ENCODE data around the gene KCNJ2. TPM values are rescaled to one million over a fixed set of nuclear protein-coding genes. Genes with fewer than 3 reads are reported as not detected.

The KCNJ2 gene
- total RNA-seq, 1 experiment from 2014 or later: 1.6 TPM

DNA sequence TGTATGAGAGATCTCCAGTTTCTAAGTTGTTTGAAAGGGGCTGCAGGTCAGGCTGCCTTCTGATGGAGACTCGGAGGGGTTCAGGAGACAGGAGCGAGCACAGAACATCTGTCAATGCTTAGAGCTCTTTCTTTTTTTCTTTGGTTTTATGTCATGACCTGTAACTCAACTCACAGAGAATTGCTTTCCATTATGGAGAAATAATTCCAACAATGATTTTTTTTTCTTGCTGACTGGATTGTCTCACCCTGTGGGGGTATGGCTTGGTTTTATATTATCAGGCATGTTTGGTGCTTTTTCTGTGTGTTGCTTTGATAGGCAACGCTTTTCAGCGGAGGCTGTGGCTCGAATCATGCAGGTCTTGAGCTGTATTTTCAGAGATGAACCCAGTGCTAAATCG, 10.7 kb upstream of the KCNJ2 start:
- ChIA-PET CTCF (no interaction called here), POLR2A (no interaction called here)
- TF ChIP-seq EMX1 (CRISPR knock-in tag; IDR thresholded peaks at IDR 0.05) (no peak), KAT7 (CRISPR knock-in tag; IDR thresholded peaks at IDR 0.05; ENCODE audit: borderline replicate concordance) (no peak), SP1 (CRISPR knock-in tag; conservative IDR thresholded peaks at IDR 0.05) (no peak), ZNF317 (CRISPR knock-in tag; IDR thresholded peaks at IDR 0.05; ENCODE audit: borderline replicate concordance, low read depth) (no peak), FOXJ3 (CRISPR knock-in tag; IDR thresholded peaks at IDR 0.05; ENCODE audit: borderline replicate concordance) (no peak), ELF4 (CRISPR knock-in tag; IDR thresholded peaks at IDR 0.05; ENCODE audit: low read depth) (no peak), HMGA2 (CRISPR knock-in tag; IDR thresholded peaks at IDR 0.05) (no peak), NR3C1 (CRISPR knock-in tag; conservative IDR thresholded peaks at IDR 0.05; ENCODE audit: low read depth) (no peak), RELA (CRISPR knock-in tag; IDR thresholded peaks at IDR 0.05; ENCODE audit: borderline replicate concordance) (no peak), ZNF263 (CRISPR knock-in tag; IDR thresholded peaks at IDR 0.05; ENCODE audit: low read depth) (no peak), ZNF416 (CRISPR knock-in tag; IDR thresholded peaks at IDR 0.05) (no peak), IRF2 (CRISPR knock-in tag; IDR thresholded peaks at IDR 0.05; ENCODE audit: borderline replicate concordance, low read depth) (no peak)
- TF ChIP-seq, protein P1, sequence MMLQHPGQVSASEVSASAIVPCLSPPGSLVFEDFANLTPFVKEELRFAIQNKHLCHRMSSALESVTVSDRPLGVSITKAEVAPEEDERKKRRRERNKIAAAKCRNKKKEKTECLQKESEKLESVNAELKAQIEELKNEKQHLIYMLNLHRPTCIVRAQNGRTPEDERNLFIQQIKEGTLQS (CRISPR knock-in tag; conservative IDR thresholded peaks at IDR 0.05): no peak
- TF ChIP-seq, protein P2, sequence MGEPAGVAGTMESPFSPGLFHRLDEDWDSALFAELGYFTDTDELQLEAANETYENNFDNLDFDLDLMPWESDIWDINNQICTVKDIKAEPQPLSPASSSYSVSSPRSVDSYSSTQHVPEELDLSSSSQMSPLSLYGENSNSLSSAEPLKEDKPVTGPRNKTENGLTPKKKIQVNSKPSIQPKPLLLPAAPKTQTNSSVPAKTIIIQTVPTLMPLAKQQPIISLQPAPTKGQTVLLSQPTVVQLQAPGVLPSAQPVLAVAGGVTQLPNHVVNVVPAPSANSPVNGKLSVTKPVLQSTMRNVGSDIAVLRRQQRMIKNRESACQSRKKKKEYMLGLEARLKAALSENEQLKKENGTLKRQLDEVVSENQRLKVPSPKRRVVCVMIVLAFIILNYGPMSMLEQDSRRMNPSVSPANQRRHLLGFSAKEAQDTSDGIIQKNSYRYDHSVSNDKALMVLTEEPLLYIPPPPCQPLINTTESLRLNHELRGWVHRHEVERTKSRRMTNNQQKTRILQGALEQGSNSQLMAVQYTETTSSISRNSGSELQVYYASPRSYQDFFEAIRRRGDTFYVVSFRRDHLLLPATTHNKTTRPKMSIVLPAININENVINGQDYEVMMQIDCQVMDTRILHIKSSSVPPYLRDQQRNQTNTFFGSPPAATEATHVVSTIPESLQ (CRISPR knock-in tag; IDR thresholded peaks at IDR 0.05): no peak
- TF ChIP-seq, protein P3, sequence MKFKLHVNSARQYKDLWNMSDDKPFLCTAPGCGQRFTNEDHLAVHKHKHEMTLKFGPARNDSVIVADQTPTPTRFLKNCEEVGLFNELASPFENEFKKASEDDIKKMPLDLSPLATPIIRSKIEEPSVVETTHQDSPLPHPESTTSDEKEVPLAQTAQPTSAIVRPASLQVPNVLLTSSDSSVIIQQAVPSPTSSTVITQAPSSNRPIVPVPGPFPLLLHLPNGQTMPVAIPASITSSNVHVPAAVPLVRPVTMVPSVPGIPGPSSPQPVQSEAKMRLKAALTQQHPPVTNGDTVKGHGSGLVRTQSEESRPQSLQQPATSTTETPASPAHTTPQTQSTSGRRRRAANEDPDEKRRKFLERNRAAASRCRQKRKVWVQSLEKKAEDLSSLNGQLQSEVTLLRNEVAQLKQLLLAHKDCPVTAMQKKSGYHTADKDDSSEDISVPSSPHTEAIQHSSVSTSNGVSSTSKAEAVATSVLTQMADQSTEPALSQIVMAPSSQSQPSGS (CRISPR knock-in tag; IDR thresholded peaks at IDR 0.05; ENCODE audit: borderline replicate concordance, low read depth): no peak
- TF ChIP-seq, protein P4, sequence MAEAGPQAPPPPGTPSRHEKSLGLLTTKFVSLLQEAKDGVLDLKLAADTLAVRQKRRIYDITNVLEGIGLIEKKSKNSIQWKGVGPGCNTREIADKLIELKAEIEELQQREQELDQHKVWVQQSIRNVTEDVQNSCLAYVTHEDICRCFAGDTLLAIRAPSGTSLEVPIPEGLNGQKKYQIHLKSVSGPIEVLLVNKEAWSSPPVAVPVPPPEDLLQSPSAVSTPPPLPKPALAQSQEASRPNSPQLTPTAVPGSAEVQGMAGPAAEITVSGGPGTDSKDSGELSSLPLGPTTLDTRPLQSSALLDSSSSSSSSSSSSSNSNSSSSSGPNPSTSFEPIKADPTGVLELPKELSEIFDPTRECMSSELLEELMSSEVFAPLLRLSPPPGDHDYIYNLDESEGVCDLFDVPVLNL (CRISPR knock-in tag; IDR thresholded peaks at IDR 0.05; ENCODE audit: borderline replicate concordance, low read depth): no peak
- TF ChIP-seq, protein P5, sequence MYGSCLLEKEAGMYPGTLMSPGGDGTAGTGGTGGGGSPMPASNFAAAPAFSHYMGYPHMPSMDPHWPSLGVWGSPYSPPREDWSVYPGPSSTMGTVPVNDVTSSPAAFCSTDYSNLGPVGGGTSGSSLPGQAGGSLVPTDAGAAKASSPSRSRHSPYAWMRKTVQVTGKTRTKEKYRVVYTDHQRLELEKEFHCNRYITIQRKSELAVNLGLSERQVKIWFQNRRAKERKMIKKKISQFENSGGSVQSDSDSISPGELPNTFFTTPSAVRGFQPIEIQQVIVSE (CRISPR knock-in tag; IDR thresholded peaks at IDR 0.05; ENCODE audit: borderline replicate concordance): no peak
- Mint-ChIP-seq H3K9me3 (no peaks in the 10 kb centered on the region), H3K27me3 (ENCODE audit: low read depth) (no peaks in the 10 kb centered on the region), H3K4me3 (no peak overlapping the region), H3K4me1 (no peaks in the 10 kb centered on the region), H3K27ac (no peak overlapping the region), H3K36me3 (no peaks in the 10 kb centered on the region)
- DNase-seq (ENCODE audit: low spot score) (no peak), ATAC-seq (no peak)

DNA sequence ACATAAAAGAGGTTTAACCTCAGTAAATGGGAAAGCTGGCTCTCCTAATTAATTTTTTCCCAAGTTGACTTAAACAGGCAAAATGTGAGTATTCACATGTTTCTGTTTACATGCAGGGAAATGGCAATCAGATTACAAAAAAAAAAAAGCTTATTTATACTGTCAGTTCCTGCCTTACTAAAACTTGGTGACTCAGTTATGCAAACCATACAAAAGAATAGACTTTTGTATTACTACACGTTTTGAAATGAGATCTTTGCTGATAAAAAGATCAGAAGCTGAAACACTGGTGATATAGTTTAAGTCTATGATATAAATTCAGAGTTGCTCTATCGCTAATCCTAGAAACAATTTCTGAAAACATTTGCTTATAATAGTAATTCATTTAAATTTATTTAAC, 9.4 kb upstream of the KCNJ2 start:
- POLR2A ChIA-PET: no interaction called here
- TF ChIP-seq NR3C1 (CRISPR knock-in tag; conservative IDR thresholded peaks at IDR 0.05; ENCODE audit: low read depth) (no peak), CREB1 (CRISPR knock-in tag; IDR thresholded peaks at IDR 0.05) (no peak), FOXJ3 (CRISPR knock-in tag; IDR thresholded peaks at IDR 0.05; ENCODE audit: borderline replicate concordance) (no peak), GRHL2 (CRISPR knock-in tag; IDR thresholded peaks at IDR 0.05; ENCODE audit: insufficient replicate concordance, severe bottlenecking) (no peak), EMX1 (CRISPR knock-in tag; IDR thresholded peaks at IDR 0.05) (no peak), GABPB1 (CRISPR knock-in tag; IDR thresholded peaks at IDR 0.05) (no peak), TP53 (CRISPR knock-in tag; IDR thresholded peaks at IDR 0.05) (no peak)
- TF ChIP-seq, protein P6, sequence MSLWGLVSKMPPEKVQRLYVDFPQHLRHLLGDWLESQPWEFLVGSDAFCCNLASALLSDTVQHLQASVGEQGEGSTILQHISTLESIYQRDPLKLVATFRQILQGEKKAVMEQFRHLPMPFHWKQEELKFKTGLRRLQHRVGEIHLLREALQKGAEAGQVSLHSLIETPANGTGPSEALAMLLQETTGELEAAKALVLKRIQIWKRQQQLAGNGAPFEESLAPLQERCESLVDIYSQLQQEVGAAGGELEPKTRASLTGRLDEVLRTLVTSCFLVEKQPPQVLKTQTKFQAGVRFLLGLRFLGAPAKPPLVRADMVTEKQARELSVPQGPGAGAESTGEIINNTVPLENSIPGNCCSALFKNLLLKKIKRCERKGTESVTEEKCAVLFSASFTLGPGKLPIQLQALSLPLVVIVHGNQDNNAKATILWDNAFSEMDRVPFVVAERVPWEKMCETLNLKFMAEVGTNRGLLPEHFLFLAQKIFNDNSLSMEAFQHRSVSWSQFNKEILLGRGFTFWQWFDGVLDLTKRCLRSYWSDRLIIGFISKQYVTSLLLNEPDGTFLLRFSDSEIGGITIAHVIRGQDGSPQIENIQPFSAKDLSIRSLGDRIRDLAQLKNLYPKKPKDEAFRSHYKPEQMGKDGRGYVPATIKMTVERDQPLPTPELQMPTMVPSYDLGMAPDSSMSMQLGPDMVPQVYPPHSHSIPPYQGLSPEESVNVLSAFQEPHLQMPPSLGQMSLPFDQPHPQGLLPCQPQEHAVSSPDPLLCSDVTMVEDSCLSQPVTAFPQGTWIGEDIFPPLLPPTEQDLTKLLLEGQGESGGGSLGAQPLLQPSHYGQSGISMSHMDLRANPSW (CRISPR knock-in tag; conservative IDR thresholded peaks at IDR 0.05; ENCODE audit: low read depth): no peak
- TF ChIP-seq, protein P5 (CRISPR knock-in tag; IDR thresholded peaks at IDR 0.05; ENCODE audit: borderline replicate concordance): no peak
- DNase-seq (ENCODE audit: low spot score) (no peak), ATAC-seq (no peak)
- CTCF ChIA-PET: no interaction called here
- H3K4me1 Mint-ChIP-seq: no peaks in the 10 kb centered on the region
- no peaks in the 10 kb centered on the region for H3K27me3 Mint-ChIP-seq (ENCODE audit: low read depth)
- no peak overlapping the region for H3K27ac Mint-ChIP-seq
- no peaks in the 10 kb centered on the region for H3K9me3 Mint-ChIP-seq
- H3K4me3 Mint-ChIP-seq: no peak overlapping the region
- H3K36me3 Mint-ChIP-seq: no peaks in the 10 kb centered on the region

Measured in WTC11 (cell line).